ENCODE data around the gene JMJD8.

Gene JMJD8

GRCh38 chr16:674968-675883 lies 8.9 kb downstream of the JMJD8 start, which contains the start of gene RHBDL1:
RHBDL1 (plus strand) TSS chr16:675671; CDS start chr16:675791, 120 bp downstream.
- DNase-seq, result no peak

GRCh38 chr16:674214-674881 lies 9.8 kb downstream of the JMJD8 start:
- DNase-seq, result no peak

DNA sequence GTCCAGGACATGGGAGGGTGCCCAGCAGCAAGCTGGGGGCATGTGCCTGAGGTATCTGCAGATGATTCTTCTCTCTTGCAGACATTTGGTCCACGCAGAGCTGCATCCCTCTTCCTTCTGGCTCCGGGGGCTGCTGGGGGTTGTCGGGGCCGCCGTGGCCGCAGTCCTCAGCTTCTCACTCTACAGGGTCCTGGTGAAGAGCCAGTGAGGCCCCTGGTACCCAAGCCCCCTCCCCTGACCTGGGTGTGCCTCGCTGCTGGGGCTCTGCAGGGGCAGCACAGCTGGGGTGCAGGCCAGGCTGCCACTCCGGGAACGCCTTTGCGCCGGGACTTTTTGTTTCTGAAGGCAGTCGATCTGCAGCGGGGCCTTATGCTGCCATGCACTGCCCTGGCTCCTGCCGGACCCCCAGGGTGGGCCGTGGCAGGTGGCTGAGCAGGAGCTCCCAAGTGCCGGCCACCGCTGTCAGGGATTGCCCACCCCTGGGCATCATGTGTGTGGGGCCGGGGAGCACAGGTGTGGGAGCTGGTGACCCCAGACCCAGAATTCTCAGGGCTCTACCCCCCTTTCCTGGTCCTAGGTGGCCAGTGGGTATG lies 10.6 kb downstream of the JMJD8 start:
- DNase-seq, result no peak

DNA sequence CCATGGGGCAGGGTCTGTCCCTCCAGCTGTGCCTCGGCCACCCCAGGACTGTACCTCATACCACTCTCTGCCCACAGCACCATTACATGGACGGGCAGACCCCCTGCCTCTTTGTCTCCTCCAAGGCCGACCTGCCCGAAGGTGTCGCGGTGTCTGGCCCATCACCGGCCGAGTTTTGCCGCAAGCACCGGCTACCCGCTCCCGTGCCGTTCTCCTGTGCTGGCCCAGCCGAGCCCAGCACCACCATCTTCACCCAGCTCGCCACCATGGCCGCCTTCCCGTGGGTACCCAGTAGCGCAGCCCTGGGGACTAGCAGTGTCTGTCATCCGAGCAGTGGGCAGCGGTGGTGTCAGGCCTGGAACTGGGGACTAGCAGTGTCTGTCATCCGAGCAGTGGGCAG lies 11.3 kb downstream of the JMJD8 start:
- DNase-seq, result no peak

DNA sequence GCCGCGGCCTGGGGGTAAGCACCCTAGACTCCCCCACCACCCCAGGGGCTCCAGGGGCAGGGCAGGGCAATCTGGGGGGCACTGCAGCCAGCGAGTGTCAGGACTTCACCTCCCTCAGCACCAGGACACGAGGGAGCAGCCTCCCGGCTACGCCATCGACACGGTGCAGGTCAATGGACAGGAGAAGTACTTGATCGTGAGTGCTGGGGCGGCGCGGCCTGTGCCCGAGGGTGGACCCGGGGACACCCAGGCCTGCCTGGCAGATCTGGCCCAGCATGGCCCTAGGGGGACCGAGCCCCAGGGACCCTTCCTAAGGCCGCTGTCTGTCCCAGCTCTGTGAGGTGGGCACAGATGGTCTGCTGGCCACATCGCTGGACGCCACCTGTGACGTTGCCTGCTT lies 11.8 kb downstream of the JMJD8 start:
- DNase-seq, result no peak

DNA sequence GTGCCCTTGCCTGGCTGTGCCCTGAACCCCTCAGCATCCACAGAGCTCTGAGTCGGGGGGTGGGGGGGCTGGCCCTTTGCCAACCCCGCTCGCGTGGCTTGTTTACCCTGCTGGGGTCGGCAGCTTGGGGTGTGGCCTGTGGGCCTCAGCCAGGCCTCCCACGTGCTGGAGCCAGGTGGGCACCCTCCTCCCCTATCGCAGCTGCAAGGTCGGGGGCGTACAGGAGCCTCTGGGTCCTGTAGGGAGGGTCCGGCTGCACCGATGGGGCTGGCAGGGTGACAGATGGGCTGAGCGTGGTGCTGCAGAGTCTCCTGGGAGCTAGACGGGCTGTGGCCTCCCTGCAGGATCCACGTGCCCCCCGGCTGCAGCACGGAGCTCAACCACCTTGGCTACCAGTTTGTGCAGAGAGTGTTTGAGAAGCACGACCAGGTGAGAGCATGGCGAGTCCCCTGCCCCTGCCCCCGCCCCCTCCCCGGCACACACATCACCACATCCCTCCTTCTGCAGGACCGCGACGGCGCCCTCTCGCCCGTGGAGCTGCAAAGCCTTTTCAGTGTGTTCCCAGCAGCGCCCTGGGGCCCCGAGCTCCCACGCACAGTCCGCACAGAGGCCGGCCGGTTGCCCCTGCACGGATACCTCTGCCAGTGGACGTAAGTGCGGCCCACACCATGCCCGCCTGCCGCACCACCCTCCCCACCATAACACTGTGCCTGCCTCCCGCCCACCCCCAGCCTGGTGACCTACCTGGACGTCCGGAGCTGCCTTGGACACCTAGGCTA lies 12.6 kb downstream of the JMJD8 start:
- DNase-seq, result no peak

DNA sequence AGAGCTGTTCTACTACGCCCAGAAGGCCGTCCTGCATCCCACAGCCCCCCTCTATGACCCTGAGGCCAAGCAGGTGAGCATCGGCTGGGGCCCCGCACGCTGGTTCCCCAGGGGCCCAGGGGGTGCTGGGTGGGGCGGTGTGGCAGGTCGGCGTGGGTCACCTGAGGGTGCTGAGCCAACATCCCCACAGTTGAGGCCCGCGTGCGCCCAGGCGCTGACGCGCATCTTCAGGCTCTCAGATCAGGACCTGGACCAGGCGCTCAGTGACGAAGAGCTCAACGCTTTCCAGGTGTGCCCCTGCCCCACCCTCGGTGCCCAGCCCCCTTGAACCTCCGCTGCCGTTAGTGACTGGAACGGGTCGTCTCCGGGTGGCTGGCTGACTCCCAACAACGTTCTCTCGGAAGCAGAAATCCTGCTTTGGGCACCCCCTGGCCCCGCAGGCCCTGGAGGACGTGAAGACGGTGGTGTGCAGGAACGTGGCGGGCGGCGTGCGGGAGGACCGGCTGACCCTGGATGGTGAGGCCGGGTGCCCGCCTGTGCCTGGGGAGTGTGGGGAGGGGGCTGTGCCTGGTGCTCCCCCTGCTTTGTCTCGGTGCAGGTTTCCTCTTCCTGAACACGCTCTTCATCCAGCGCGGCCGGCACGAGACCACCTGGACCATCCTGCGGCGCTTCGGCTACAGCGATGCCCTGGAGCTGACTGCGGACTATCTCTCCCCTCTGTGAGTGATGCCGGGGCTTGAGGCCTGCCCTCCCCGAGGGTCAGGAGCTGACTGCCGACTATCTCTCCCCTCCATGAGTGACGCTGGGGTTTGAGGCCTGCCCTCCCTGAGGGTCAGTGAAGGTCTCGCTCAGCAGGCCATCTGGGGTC lies 13.4 kb downstream of the JMJD8 start:
- no peak for DNase-seq

- DNase-seq, result no peak
Measured at GRCh38 chr16:669666-670065, 14.5 kb downstream of the JMJD8 start.

- DNase-seq, result no peak
Measured at GRCh38 chr16:668519-669171, 15.5 kb downstream of the JMJD8 start.

DNA sequence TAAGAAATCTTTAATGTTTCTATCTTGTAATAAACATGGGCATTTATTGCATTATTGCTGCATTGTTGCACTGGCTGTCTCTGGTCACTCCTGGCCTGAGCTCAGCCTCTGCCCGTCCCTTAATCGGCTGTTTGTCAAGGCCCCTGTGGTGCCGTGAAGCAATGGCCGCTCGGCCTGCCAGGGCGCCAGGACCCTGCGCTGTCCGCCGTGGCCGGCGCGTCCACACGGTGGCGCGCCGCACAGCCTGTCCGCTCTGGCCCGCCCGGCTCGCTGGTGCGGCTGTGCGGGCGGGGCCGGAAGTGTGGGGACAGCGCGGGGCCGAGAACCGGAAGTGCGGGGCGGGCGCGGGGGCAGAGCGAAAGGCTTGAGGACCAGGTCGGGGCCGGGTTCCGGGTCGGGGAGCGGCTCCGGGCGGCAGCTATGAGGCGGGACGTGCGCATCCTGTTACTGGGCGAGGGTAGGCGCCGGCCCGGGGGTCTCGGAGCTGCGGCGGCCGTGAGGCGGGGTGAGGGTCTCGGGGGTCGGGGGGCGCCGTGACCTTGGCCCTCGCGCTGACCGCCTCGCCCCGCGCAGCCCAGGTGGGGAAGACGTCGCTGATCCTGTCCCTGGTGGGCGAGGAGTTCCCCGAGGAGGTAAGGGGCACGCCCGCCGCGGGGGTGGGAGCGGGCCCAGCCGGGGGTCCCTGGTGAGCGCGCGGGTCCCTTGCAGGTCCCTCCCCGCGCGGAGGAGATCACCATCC lies 16.2 kb downstream of the JMJD8 start, which contains the start of gene RHOT2:
Gene RHOT2, plus strand, starts transcription at position 353 of the 739 bp plus-strand sequence. Its CDS starts 68 bp downstream, at position 421.
- peak; percentile 41 for DNase-seq

- no peak for DNase-seq
Measured at GRCh38 chr16:667113-667779, 16.9 kb downstream of the JMJD8 start.

GRCh38 chr16:666572-666971 lies 17.6 kb downstream of the JMJD8 start:
- no peak for DNase-seq

GRCh38 chr16:662597-662996 lies 21.5 kb downstream of the JMJD8 start:
- DNase-seq, result no peak

DNA sequence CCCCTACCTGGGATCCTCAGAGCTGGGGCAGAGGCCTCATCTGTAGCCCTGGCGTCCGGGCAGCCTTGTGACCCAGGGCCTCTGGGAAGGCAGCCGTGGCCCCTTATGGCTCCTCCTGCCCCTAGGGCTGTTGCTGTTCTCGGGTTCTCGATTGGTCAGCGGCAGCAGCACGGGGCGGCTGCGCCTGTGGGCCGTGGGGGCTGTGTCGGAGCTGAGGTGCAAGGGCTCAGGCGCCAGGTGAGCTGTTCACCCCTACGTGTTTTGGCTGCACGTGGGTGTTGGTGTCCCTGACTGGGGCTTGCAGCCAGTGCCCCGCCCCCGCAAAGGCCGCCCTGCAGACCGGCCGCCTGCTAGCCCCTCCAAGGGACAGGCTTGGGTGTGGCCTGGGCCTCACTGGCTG lies 22.0 kb downstream of the JMJD8 start:
- no peak for DNase-seq

DNA sequence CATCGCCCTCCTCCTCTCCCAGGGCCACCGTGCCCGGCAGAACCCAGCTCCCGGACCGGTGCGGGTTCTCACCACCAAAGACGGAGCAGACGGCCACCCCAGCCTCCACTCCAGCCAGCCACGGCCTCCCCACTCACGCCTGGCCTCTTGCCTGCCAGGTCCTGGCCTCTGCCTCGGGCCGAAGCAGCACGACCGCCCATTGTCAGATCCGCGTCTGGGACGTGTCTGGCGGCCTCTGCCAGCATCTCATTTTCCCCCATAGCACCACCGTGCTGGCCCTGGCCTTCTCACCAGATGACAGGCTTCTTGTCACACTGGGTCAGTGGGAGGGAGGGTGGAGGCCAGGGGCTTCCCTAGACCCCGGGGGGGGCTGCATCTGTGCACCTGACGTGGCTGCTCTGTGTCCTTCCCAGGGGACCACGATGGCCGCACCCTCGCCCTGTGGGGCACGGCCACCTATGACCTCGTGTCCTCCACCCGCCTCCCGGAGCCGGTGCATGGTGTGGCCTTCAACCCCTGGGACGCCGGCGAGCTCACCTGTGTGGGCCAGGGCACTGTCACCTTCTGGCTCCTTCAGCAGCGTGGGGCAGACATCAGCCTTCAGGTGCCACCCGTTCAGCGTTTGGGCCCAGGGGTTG lies 22.8 kb downstream of the JMJD8 start:
- no peak for DNase-seq

- DNase-seq, result no peak
Measured at GRCh38 chr16:660459-661183, 23.5 kb downstream of the JMJD8 start.

GRCh38 chr16:660132-660458 lies 24.0 kb downstream of the JMJD8 start:
- DNase-seq, result no peak

DNA sequence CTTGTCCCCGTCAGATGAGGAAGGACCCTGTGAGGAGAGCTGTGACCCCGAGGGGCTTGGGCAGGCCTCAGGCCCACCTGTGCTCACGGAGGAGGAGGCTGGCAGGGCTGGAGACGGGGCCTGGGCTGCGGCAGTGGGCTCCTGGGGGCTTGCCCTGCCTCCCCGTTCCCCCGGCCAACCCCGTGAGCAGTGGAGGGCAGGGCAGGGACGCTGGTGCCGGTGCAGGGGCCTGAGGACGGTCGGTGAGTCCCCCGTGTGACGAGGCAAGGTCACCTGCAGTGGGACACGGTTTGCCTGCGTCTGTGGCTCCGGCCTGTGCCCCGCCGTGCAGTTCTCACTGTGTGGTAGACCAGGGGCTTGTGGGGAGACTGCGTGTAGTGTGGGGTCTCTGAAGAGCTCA lies 24.5 kb downstream of the JMJD8 start:
- no peak for DNase-seq
